Naive thymus-derived CD8-positive, alpha-beta T cell (primary cell): ENCODE measurements around the gene TMEM270. TPM values are rescaled to one million over a fixed set of nuclear protein-coding genes. Genes with fewer than 3 reads are reported as not detected.

Experiments
- ATAC-seq, 2 donors: fragments of 150-1000 bp; cut with Tn5 transposase in 1 of 2; sonication (Bioruptor Pico), chemical (Tn5 transposase) in 1 of 2; 1 replicate in 1 of 2; 2 replicates in 1 of 2; pipeline ENCODE4 v1.10.0; 2021; ENCODE audit warnings: mild to moderate bottlenecking in 2 of 2, moderate library complexity in 2 of 2
- POLR2A ChIA-PET: fragments of 350-600 bp; sonication (Branson Sonifier 250); formaldehyde crosslinking; loops from one replicate; lab custom pipeline; 2021; ENCODE audit warnings: antibody characterized with exemption; lab: Charles Lee
- DNase-seq, 10 donors: peaks; one replicate each; pipeline versions ENCODE4 v3.0.0 to v3.0.0-alpha.2; 2020 to 2022
- H3K27ac Mint-ChIP-seq, 10 donors: one replicate each; pipeline ENCODE4 v1.8.0; 2020 to 2022; ENCODE audit warnings: mild to moderate bottlenecking in 10 of 10, mixed read lengths in 10 of 10, moderate library complexity in 4 of 10, inconsistent platforms in 1 of 10
- H3K27me3 Mint-ChIP-seq, 5 donors: one replicate each; pipeline ENCODE4 v1.8.0; 2021 to 2022; ENCODE audit warnings: mixed read lengths in 5 of 5
- H3K36me3 Mint-ChIP-seq, 3 donors: one replicate each; pipeline ENCODE4 v1.8.0; 2020 to 2022; ENCODE audit warnings: mixed read lengths in 3 of 3, mild to moderate bottlenecking in 2 of 3, inconsistent platforms in 1 of 3
- H3K4me1 Mint-ChIP-seq, 4 donors: one replicate each; pipeline ENCODE4 v1.8.0; 2021 to 2022; ENCODE audit warnings: mixed read lengths in 4 of 4
- H3K4me3 Mint-ChIP-seq, 10 donors: one replicate each; pipeline ENCODE4 v1.8.0; 2020 to 2022; ENCODE audit warnings: mild to moderate bottlenecking in 10 of 10, mixed read lengths in 10 of 10, moderate library complexity in 6 of 10, inconsistent platforms in 1 of 10
- H3K9me3 Mint-ChIP-seq, 9 donors: one replicate each; pipeline ENCODE4 v1.8.0; 2020 to 2022; ENCODE audit warnings: mixed read lengths in 9 of 9, mild to moderate bottlenecking in 3 of 9, inconsistent platforms in 1 of 9, moderate library complexity in 1 of 9
- polyA plus RNA-seq, 3 donors: library from polyadenylated mRNA; unstranded; fragments of 300-500 nt; fragmentation: Illumina TruSeq; gene quantifications; one replicate each; pipeline ENCODE4 v1.2.3, GENCODE V29; 2021
- total RNA-seq, 8 experiments: library from RNA in 2 of 8; stranded (reverse) in 2 of 8; gene quantifications; one replicate each; pipeline ENCODE4 v1.2.3 and lab custom pipeline; 2021 to 2026

TMEM270 gene
- total and polyA plus RNA-seq, 5 experiments from 2014 or later, result not detected

DNA sequence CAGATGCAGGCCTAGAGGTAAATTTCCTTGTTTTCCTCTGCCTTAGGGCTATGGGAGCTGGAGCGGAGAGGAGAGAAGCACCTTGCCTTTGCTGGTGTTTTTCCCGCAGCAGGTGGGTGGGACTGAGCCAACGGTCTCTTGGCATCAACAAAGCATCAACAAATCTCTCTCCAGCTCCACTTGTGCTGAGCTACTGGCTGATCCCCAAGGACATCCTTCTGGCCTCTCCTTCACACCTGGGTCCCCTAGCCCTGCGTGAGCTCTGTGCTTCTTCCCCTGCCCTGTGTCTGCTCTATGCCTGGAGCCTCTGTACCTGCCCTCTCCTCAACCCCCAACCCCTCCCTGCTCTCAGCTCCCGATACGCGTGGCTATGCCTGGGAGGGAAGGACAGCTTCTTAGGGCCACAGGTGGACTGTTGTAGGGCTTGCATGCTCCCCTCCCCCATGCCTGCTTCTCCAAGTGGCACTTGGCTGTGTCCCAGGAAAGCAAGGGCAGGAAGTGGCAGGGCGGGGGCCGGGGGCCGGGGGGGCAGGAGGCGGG lies 33.3 kb upstream of the TMEM270 start:
- POLR2A ChIA-PET, result interaction anchor here (0.8 kb wide), 1 partner anchor 23 kb away, joined by 3 read pairs; no protein-coding TSS in a partner anchor
- H3K27me3 Mint-ChIP-seq, result peaks cover 0 to 47% (median 3%) of the 10 kb centered on the region in 5 donors
- peak; percentile 30 to 63 for ATAC-seq
- DNase-seq, result no peak
- no peaks in the 10 kb centered on the region for H3K9me3 Mint-ChIP-seq
- H3K36me3 Mint-ChIP-seq, result no peaks in the 10 kb centered on the region
- H3K27ac Mint-ChIP-seq, result peak overlapping the region in 9 of 10 donors; percentile 7 to 85 (median 60)
- peaks cover 19 to 39% (median 30%) of the 10 kb centered on the region in 4 donors for H3K4me1 Mint-ChIP-seq
- H3K4me3 Mint-ChIP-seq, result peak overlapping the region; percentile 19 to 81 (median 58)

DNA sequence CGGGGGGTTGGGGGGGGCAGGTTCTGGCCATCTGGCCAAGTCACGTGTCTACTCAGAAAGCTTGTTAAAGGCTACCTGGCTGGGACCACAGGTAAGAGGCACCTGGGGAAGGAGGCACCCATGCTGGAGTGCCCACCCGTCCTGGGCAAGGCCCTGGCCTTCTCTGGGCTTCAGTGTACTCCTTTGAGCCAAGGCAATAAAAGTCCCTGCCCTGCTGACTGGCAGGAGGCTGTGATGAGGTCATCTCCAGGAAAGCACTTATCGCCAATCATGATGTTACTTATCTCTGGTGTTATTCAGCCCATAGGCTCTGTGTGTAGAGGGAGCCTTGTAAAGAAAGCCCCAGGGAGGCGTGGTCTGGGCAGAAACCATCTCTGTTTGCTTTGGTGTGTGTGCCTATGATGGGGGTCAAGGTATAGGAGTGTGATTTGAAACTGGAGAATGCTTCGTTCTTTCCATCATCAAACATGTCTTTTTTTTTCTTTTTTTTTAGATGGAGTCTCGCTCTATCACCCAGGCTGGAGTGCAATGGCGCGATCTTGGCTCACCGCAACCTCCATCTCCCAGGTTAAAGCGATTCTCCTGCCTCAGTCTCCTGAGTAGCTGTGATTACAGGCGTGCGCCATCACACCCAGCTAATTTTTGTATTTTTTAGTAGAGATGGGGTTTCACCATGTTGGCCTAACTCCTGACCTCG lies 32.7 kb upstream of the TMEM270 start:
- ATAC-seq (peak; percentile 66 to 82), DNase-seq (no peak)
- no peaks in the 10 kb centered on the region for H3K9me3 Mint-ChIP-seq
- peaks cover 0 to 41% (median 3%) of the 10 kb centered on the region in 5 donors for H3K27me3 Mint-ChIP-seq
- POLR2A ChIA-PET, result interaction anchor here (0.8 kb wide), 1 partner anchor 22 kb away, joined by 3 read pairs; no protein-coding TSS in a partner anchor
- H3K27ac Mint-ChIP-seq, result peak overlapping the region in 3 of 10 donors; percentile 11 to 61 (median 34)
- H3K4me3 Mint-ChIP-seq, result peak overlapping the region in 8 of 10 donors; percentile 12 to 71 (median 51)
- no peaks in the 10 kb centered on the region for H3K36me3 Mint-ChIP-seq
- peaks cover 19 to 39% (median 30%) of the 10 kb centered on the region in 4 donors for H3K4me1 Mint-ChIP-seq

DNA sequence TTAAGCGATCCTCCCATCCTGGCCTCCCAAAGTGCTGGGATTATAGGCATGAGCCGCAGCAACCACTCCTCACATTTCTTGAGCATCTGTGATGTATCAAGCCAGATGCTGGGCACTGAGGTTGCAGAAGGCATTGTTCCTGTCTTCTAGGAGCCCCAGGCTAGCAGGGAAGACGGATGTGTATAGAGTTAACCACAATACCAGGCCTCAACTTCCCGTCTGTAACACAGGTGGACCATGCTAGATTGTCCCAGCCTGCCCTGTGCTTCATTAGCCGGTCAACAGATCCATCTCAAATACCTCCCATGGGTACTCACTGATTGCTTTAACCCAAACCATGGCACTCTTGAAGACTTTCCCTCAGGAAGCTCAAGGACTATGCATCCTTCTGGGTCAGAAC lies 32.0 kb upstream of the TMEM270 start:
- DNase-seq (no peak), ATAC-seq (no peak)
- Mint-ChIP-seq H3K36me3 (no peaks in the 10 kb centered on the region), H3K4me1 (peaks cover 19 to 39% (median 30%) of the 10 kb centered on the region in 4 donors), H3K27ac (peak overlapping the region in 1 of 10 donors; percentile 61), H3K27me3 (peaks cover 0 to 37% (median 3%) of the 10 kb centered on the region in 5 donors), H3K4me3 (peak overlapping the region in 3 of 10 donors; percentile 47 to 71 (median 67)), H3K9me3 (no peaks in the 10 kb centered on the region)
- POLR2A ChIA-PET, result interaction anchor here (0.6 to 1.3 kb wide), 2 partner anchors 8 to 13 kb away, joined by 3 to 4 read pairs; partner anchors contain the start of gene METTL27

DNA sequence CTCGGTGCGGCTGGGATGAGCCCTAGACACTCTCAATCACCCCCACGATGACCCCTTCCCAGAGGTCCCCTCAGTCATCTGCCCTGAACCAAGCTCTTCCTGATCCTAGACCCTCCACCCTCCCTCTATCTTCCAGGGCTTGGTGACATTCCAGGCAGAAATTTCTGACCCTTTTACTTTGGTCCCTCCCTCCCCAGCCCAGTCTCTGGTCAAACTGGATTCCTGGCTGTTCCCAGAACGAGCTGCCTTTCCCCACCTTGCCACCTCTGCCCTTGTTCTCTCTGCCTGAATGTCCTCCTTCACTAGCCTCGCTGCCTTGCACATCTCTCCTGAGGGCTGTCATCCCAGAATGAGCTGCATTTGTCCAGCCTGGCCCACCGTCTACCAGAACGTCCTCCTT lies 31.5 kb upstream of the TMEM270 start:
- H3K4me3 Mint-ChIP-seq, result peak overlapping the region in 3 of 10 donors; percentile 12 to 37 (median 18)
- no peak for ATAC-seq
- H3K27ac Mint-ChIP-seq, result peak overlapping the region in 3 of 10 donors; percentile 46 to 59 (median 53)
- POLR2A ChIA-PET, result interaction anchor here (0.6 to 1.3 kb wide), 2 partner anchors 9 to 13 kb away, joined by 3 to 4 read pairs; partner anchors contain the start of gene METTL27
- H3K9me3 Mint-ChIP-seq, result peaks cover 0 to 2% (median 0%) of the 10 kb centered on the region in 9 donors
- H3K27me3 Mint-ChIP-seq, result peaks cover 0 to 37% (median 3%) of the 10 kb centered on the region in 5 donors
- no peak for DNase-seq
- no peaks in the 10 kb centered on the region for H3K36me3 Mint-ChIP-seq
- H3K4me1 Mint-ChIP-seq, result peaks cover 19 to 39% (median 30%) of the 10 kb centered on the region in 4 donors

DNA sequence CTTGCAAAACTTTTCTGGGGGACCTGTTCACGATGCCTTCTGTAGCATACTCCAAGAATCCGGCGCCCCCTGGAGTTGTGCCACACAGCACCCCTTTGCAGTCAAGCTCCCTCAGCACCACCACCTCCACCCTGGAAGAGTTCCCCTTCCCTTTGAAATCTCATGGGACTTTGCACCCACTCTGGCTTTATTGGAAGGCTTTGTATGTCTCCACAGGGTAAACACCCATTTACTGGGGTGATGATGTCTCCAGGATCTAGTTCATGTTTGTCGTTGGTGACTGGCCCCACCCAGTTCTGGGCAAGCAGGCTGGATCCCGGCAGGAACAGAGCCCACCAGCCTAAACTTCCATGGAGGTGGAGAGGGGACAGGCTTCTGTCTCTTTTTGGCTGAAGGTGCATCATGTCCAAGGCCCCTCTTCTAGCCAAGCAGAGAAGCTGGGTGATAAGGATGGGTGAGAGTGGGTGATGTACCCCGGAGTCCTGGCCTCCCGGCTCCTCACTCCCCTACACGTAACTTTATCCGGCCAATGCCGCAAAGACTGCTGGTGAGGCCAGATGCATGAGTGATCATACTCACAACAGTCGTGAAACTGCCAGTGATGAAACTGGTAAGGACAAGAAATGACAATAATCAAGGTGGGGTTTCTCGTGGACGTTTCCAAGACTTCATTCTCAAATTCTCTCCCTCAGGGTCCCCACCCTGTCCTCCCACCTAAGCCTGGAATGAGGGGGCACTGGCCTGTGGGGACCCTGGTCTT lies 30.9 kb upstream of the TMEM270 start:
- Mint-ChIP-seq H3K27me3 (peaks cover 0 to 37% (median 3%) of the 10 kb centered on the region in 5 donors), H3K4me3 (peak overlapping the region in 3 of 10 donors; percentile 12 to 37 (median 18)), H3K36me3 (no peaks in the 10 kb centered on the region), H3K27ac (peak overlapping the region in 3 of 10 donors; percentile 7 to 53 (median 46)), H3K4me1 (peaks cover 19 to 39% (median 30%) of the 10 kb centered on the region in 4 donors), H3K9me3 (peaks cover 0 to 2% (median 0%) of the 10 kb centered on the region in 9 donors)
- ATAC-seq (no peak), DNase-seq (no peak)
- POLR2A ChIA-PET, result interaction anchor here (0.6 to 1.3 kb wide), 2 partner anchors 9 to 12 kb away, joined by 3 to 4 read pairs; partner anchors contain the start of gene METTL27

DNA sequence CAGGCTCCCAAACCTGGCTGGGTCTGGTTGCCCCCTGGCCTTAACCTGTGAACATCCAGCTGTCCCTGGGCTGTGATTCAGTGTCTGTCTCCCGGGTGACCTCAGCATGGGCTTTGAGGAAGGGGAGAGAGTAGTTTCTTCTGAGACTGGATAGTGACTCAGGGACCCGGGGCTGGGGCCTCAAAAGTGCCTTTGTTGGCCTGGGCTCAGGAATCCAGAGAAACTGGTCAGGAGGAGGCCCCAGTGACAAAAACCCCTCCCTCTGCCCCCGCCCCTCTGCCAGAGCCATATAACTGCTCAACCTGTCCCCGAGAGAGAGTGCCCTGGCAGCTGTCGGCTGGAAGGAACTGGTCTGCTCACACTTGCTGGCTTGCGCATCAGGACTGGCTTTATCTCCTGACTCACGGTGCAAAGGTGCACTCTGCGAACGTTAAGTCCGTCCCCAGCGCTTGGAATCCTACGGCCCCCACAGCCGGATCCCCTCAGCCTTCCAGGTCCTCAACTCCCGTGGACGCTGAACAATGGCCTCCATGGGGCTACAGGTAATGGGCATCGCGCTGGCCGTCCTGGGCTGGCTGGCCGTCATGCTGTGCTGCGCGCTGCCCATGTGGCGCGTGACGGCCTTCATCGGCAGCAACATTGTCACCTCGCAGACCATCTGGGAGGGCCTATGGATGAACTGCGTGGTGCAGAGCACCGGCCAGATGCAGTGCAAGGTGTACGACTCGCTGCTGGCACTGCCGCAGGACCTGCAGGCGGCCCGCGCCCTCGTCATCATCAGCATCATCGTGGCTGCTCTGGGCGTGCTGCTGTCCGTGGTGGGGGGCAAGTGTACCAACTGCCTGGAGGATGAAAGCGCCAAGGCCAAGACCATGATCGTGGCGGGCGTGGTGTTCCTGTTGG lies 30.0 kb upstream of the TMEM270 start, which contains the start of gene CLDN4:
Gene CLDN4 (plus strand): TSS at position 316 of the 903 bp plus-strand sequence. CDS start 206 bp downstream, at position 522.
- peaks cover 19 to 38% (median 29%) of the 10 kb centered on the region in 4 donors for H3K4me1 Mint-ChIP-seq
- H3K27me3 Mint-ChIP-seq, result peaks cover 0 to 37% (median 3%) of the 10 kb centered on the region in 5 donors
- ATAC-seq (no peak), DNase-seq (no peak)
- POLR2A ChIA-PET, result no interaction called here
- peaks cover 0 to 2% (median 0%) of the 10 kb centered on the region in 9 donors for H3K9me3 Mint-ChIP-seq
- H3K4me3 Mint-ChIP-seq, result peak within 1 kb of the TSS in 4 of 10 donors; percentile 12 to 37 (median 21)
- no peaks in the 10 kb centered on the region for H3K36me3 Mint-ChIP-seq
- peak within 1 kb of the TSS in 2 of 10 donors; percentile 7 to 46 for H3K27ac Mint-ChIP-seq

DNA sequence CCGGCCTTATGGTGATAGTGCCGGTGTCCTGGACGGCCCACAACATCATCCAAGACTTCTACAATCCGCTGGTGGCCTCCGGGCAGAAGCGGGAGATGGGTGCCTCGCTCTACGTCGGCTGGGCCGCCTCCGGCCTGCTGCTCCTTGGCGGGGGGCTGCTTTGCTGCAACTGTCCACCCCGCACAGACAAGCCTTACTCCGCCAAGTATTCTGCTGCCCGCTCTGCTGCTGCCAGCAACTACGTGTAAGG lies 29.4 kb upstream of the TMEM270 start:
- peaks cover 0 to 2% (median 0%) of the 10 kb centered on the region in 9 donors for H3K9me3 Mint-ChIP-seq
- H3K36me3 Mint-ChIP-seq, result no peaks in the 10 kb centered on the region
- no peak for ATAC-seq
- DNase-seq, result no peak
- peaks cover 19 to 32% (median 26%) of the 10 kb centered on the region in 4 donors for H3K4me1 Mint-ChIP-seq
- POLR2A ChIA-PET, result no interaction called here
- H3K27me3 Mint-ChIP-seq, result peaks cover 0 to 35% (median 3%) of the 10 kb centered on the region in 5 donors
- peak overlapping the region in 1 of 10 donors; percentile 24 for H3K4me3 Mint-ChIP-seq
- no peak overlapping the region for H3K27ac Mint-ChIP-seq

DNA sequence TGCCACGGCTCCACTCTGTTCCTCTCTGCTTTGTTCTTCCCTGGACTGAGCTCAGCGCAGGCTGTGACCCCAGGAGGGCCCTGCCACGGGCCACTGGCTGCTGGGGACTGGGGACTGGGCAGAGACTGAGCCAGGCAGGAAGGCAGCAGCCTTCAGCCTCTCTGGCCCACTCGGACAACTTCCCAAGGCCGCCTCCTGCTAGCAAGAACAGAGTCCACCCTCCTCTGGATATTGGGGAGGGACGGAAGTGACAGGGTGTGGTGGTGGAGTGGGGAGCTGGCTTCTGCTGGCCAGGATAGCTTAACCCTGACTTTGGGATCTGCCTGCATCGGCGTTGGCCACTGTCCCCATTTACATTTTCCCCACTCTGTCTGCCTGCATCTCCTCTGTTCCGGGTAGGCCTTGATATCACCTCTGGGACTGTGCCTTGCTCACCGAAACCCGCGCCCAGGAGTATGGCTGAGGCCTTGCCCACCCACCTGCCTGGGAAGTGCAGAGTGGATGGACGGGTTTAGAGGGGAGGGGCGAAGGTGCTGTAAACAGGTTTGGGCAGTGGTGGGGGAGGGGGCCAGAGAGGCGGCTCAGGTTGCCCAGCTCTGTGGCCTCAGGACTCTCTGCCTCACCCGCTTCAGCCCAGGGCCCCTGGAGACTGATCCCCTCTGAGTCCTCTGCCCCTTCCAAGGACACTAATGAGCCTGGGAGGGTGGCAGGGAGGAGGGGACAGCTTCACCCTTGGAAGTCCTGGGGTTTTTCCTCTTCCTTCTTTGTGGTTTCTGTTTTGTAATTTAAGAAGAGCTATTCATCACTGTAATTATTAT lies 28.9 kb upstream of the TMEM270 start:
- peaks cover 13 to 26% (median 21%) of the 10 kb centered on the region in 4 donors for H3K4me1 Mint-ChIP-seq
- no peaks in the 10 kb centered on the region for H3K36me3 Mint-ChIP-seq
- peak in 1 of 10 donors; percentile 8 for DNase-seq
- peak overlapping the region in 1 of 10 donors; percentile 24 for H3K4me3 Mint-ChIP-seq
- H3K27me3 Mint-ChIP-seq, result peaks cover 0 to 30% (median 3%) of the 10 kb centered on the region in 5 donors
- H3K27ac Mint-ChIP-seq, result no peak overlapping the region
- POLR2A ChIA-PET, result interaction anchor here (1.7 kb wide), 1 partner anchor 10 kb away, joined by 3 read pairs; the partner anchor contains the start of gene METTL27
- ATAC-seq, result no peak
- H3K9me3 Mint-ChIP-seq, result peaks cover 0 to 2% (median 0%) of the 10 kb centered on the region in 9 donors

DNA sequence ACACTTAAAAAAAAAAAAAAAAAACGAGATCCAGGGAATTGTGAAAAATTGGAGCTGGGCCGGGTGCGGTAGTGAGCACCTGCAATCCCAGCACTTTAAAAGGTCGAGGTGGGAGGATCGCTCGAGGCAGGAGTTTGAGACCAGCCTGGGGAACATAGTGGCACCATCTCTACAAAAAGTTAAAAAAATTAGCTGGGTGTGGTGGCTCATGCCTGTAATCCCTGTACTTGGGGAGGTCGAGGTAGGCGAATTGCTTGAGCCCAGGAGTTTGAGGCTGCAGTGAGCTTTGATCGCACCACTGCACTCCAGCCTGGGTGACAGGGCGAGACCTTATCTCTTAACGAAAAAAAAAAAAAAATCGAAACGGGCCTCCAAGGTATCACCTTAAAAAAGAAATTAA lies 28.2 kb upstream of the TMEM270 start:
- Mint-ChIP-seq H3K9me3 (peaks cover 0 to 2% (median 0%) of the 10 kb centered on the region in 9 donors), H3K27me3 (peaks cover 0 to 24% (median 3%) of the 10 kb centered on the region in 5 donors), H3K4me1 (peaks cover 6 to 19% (median 13%) of the 10 kb centered on the region in 4 donors), H3K36me3 (no peaks in the 10 kb centered on the region), H3K4me3 (no peak overlapping the region), H3K27ac (no peak overlapping the region)
- POLR2A ChIA-PET, result interaction anchor here (1.7 kb wide), 1 partner anchor 9 kb away, joined by 3 read pairs; the partner anchor contains the start of gene METTL27
- ATAC-seq (no peak), DNase-seq (peak in 1 of 10 donors; percentile 6)

DNA sequence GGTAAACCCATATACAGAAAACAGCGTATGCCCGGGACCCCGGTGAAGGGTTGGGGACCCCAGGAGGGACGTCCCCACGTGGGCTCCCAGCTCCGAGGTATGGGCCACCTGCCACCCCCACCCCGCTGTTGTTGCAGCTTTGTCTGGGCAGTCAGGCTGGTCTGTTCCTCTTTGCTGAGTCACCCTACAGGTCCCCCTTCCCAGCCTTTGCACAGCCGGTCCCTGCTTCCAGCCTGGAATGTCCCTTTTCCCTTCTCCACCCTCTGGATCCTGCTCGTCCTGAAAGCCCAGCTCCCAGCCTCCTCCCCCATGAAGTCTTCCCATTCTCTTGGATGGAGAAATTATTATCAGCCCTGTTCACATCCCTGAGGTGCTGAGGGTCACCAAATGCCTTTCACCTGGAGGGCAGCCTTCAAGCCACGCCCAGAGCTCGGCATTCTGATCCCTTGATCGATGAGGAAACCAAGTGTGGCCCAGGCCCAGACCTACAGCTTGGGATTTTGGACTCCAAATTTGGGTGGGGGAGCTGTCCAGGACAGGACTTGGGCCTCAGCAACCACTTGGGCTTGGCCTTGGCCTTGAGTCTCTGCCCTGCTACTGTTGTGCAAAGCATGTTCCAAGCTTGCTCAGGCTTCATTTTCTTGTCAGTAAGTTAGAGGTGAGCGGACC lies 27.6 kb upstream of the TMEM270 start:
- no peak overlapping the region for H3K4me3 Mint-ChIP-seq
- DNase-seq (peak in 1 of 10 donors; percentile 51), ATAC-seq (no peak)
- H3K27ac Mint-ChIP-seq, result peak overlapping the region in 1 of 10 donors; percentile 79
- peaks cover 0 to 20% (median 3%) of the 10 kb centered on the region in 5 donors for H3K27me3 Mint-ChIP-seq
- no peaks in the 10 kb centered on the region for H3K36me3 Mint-ChIP-seq
- POLR2A ChIA-PET, result interaction anchor here (1.7 kb wide), 1 partner anchor 9 kb away, joined by 3 read pairs; the partner anchor contains the start of gene METTL27
- H3K4me1 Mint-ChIP-seq, result peaks cover 4 to 13% (median 9%) of the 10 kb centered on the region in 4 donors
- peaks cover 0 to 2% (median 0%) of the 10 kb centered on the region in 9 donors for H3K9me3 Mint-ChIP-seq
